NCI-H1694 treated with DMSO at 0.1 percent for 48 hours (cell line): ENCODE results near the gene APOC3.

Source experiments
- DNase-seq: peaks from one replicate; lab custom pipeline; 2025; lab: John Stamatoyannopoulos, UW

Gene APOC3

GRCh38 chr11:116875194-116875593, 45.5 kb downstream of the APOC3 start:
- no peak for DNase-seq

- no peak for DNase-seq
Measured at GRCh38 chr11:116876656-116877055, 46.9 kb downstream of the APOC3 start.

GRCh38 chr11:116879800-116880625, 50.3 kb downstream of the APOC3 start:
- DNase-seq: no peak

GRCh38 chr11:116881143-116881542, 51.4 kb downstream of the APOC3 start:
- no peak for DNase-seq

GRCh38 chr11:116882386-116882785, 52.7 kb downstream of the APOC3 start:
- DNase-seq: no peak
